ENCODE data around the gene UCN3.

GRCh38 chr10:5376450-5376849 lies 11.7 kb downstream of the UCN3 start:
- TF ChIP-seq CTCF (IDR thresholded peaks at IDR 0.05) (no peak), POLR2A (IDR thresholded peaks at IDR 0.05) (no peak), POLR2AphosphoS5 (IDR thresholded peaks at IDR 0.05; ENCODE audit: insufficient read depth in 1 of 2, low read depth in 1 of 2) (no peak)

Measured in vagina (tissue), 2 donors.